DND-41 (cell line): Measurements from ENCODE around the gene ATP1A2.

Experiments used
- ATAC-seq: fragments of 200-7000 bp; cut with Tn5 transposase; 3 replicates; pipeline ENCODE4 v1.9.1; 2021; ENCODE audit warnings: low read depth; ENCODE audit not compliant: insufficient read depth
- DNase-seq: peaks from one replicate; pipeline ENCODE4 v3.0.0-alpha.2; 2020
- H2AFZ ChIP-seq: 2 replicates; pipeline ENCODE4 v1.6.0; 2012; ENCODE audit warnings: low read depth, low read length
- H3K27ac ChIP-seq: 2 replicates; pipeline ENCODE4 v1.5.1; 2012; ENCODE audit warnings: low read length, inconsistent platforms
- H3K27me3 ChIP-seq: fragments of 200-600 bp; sonication (generic); 2 replicates; pipeline ENCODE4 v1.6.0; 2012; ENCODE audit warnings: low read length, mild to moderate bottlenecking, inconsistent platforms; ENCODE audit not compliant: insufficient read depth, poor library complexity
- H3K36me3 ChIP-seq: 2 replicates; pipeline ENCODE4 v1.5.1; 2012; ENCODE audit warnings: low read length, inconsistent platforms; ENCODE audit not compliant: insufficient read depth
- H3K4me1 ChIP-seq: 2 replicates; pipeline ENCODE4 v1.5.1; 2012; ENCODE audit warnings: mild to moderate bottlenecking, low read length; ENCODE audit not compliant: insufficient read depth
- H3K4me2 ChIP-seq: 2 replicates; pipeline ENCODE4 v1.6.0; 2012; ENCODE audit warnings: mild to moderate bottlenecking, moderate library complexity, low read length, inconsistent platforms; ENCODE audit not compliant: insufficient read depth
- H3K4me3 ChIP-seq, 2 experiments: fragments of 200-600 bp in 1 of 2; shearing (Covaris generic) in 1 of 2; 2 replicates each; pipeline ENCODE4 v1.5.1; 2012 to 2016; ENCODE audit warnings: inconsistent platforms in 2 of 2, low read length in 2 of 2, mild to moderate bottlenecking in 2 of 2, low read depth in 1 of 2, moderate library complexity in 1 of 2
- H3K79me2 ChIP-seq: 2 replicates; pipeline ENCODE4 v1.6.0; 2012; ENCODE audit warnings: low read length, inconsistent platforms; ENCODE audit not compliant: insufficient read depth
- H3K9ac ChIP-seq: 2 replicates; pipeline ENCODE4 v1.6.0; 2012; ENCODE audit warnings: low read depth, mild to moderate bottlenecking, inconsistent platforms, low read length, moderate library complexity
- H3K9me3 ChIP-seq: 2 replicates; pipeline ENCODE4 v1.5.1; 2012; ENCODE audit warnings: low read length, moderate library complexity, mild to moderate bottlenecking, inconsistent platforms; ENCODE audit not compliant: insufficient read depth, severe bottlenecking
- H4K20me1 ChIP-seq: 2 replicates; pipeline ENCODE4 v1.6.0; 2012; ENCODE audit warnings: low read length; ENCODE audit not compliant: insufficient read depth
- EZH2 ChIP-seq: IDR thresholded peaks from 3 replicates; pipeline ENCODE4 v1.6.1; 2012; ENCODE audit warnings: borderline replicate concordance, low read depth, mild to moderate bottlenecking, moderate library complexity, low read length, inconsistent platforms; ENCODE audit not compliant: severe bottlenecking
- TF ChIP-seq, protein P1 (sequence below): IDR thresholded peaks from 2 replicates; pipeline ENCODE4 v1.5.1; 2012; ENCODE audit warnings: borderline replicate concordance, low read length, moderate library complexity, mild to moderate bottlenecking; ENCODE audit not compliant: poor library complexity, severe bottlenecking; ENCODE audit errors: extremely low read depth

Gene ATP1A2

DNA sequence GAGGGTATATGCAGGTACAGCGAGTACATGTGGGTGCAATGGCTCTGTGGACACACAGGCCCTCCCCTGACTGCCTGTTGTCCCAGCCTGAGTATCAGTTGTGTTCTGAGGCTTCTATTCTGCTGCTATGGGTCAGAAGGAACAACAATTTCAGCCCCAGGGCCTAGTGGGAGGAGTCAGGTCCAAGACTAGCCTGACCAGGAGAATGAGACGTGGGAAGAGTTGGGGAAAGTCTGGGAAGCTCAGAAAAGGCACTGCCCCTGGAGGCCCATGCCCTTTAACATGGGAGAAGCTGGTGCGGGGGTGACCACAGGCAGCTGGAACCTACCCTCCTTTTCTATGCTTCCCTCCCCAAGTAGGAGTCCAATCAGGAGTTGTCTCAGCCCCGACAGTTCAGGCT lies 24.8 kb upstream of the ATP1A2 start:
- H3K9ac ChIP-seq: no peak overlapping the region
- H3K79me2 ChIP-seq: peaks cover 5% of the 10 kb centered on the region; the same call in 1 of the 2 replicates
- no peak overlapping the region for H2AFZ ChIP-seq
- H3K27ac ChIP-seq: no peak overlapping the region
- H4K20me1 ChIP-seq: peaks cover 24% of the 10 kb centered on the region
- H3K9me3 ChIP-seq: no peaks in the 10 kb centered on the region
- ATAC-seq: no peak
- H3K4me1 ChIP-seq: 0 out of 2 replicates have a peak, but pooled peaks cover 1% of the 10 kb centered on the region
- H3K36me3 ChIP-seq: peaks cover 53% of the 10 kb centered on the region
- H3K4me2 ChIP-seq: no peak overlapping the region
- no peaks in the 10 kb centered on the region for H3K27me3 ChIP-seq
- no peak overlapping the region for H3K4me3 ChIP-seq
- TF ChIP-seq, protein P1, sequence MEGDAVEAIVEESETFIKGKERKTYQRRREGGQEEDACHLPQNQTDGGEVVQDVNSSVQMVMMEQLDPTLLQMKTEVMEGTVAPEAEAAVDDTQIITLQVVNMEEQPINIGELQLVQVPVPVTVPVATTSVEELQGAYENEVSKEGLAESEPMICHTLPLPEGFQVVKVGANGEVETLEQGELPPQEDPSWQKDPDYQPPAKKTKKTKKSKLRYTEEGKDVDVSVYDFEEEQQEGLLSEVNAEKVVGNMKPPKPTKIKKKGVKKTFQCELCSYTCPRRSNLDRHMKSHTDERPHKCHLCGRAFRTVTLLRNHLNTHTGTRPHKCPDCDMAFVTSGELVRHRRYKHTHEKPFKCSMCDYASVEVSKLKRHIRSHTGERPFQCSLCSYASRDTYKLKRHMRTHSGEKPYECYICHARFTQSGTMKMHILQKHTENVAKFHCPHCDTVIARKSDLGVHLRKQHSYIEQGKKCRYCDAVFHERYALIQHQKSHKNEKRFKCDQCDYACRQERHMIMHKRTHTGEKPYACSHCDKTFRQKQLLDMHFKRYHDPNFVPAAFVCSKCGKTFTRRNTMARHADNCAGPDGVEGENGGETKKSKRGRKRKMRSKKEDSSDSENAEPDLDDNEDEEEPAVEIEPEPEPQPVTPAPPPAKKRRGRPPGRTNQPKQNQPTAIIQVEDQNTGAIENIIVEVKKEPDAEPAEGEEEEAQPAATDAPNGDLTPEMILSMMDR: no peak
- TF ChIP-seq EZH2: no peak
- no peak for DNase-seq

DNA sequence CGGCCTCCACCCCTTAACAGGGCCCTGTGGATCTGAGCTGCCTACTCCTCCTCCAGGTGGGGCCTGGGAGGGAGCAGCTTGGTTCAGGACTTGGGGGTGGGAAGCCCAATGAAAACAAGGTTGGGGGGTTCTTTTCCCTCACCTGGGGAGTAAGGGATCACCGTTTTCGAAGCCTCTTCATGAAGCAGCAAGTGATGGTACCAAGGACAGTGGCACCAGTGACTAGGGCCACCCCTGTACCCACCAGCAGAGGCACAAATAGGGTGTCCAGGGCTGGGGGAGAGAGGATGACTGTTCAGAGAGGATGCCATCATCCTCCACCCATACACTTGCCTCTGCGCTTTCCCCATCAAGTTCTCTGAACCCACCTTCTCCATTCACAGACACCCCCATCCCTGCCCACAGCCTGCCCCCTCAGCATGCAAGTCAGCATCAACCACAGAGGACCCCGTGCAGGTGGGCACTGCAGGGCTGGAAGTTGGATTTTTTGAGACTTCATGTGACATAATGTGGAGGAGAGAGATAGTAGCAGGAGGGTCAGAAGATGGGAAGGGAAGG lies 23.8 kb upstream of the ATP1A2 start:
- DNase-seq (no peak), ATAC-seq (no peak)
- H3K27ac ChIP-seq: no peak overlapping the region
- H3K4me1 ChIP-seq: peaks cover 11% of the 10 kb centered on the region
- TF ChIP-seq, protein P1: no peak
- no peak for TF ChIP-seq EZH2
- peaks cover 53% of the 10 kb centered on the region for H3K36me3 ChIP-seq
- H3K79me2 ChIP-seq: peaks cover 15% of the 10 kb centered on the region
- H3K4me3 ChIP-seq: no peak overlapping the region
- H3K27me3 ChIP-seq: no peaks in the 10 kb centered on the region
- no peak overlapping the region for H2AFZ ChIP-seq
- H4K20me1 ChIP-seq: peaks cover 33% of the 10 kb centered on the region
- H3K9ac ChIP-seq: no peak overlapping the region
- H3K4me2 ChIP-seq: no peak overlapping the region
- no peaks in the 10 kb centered on the region for H3K9me3 ChIP-seq

DNA sequence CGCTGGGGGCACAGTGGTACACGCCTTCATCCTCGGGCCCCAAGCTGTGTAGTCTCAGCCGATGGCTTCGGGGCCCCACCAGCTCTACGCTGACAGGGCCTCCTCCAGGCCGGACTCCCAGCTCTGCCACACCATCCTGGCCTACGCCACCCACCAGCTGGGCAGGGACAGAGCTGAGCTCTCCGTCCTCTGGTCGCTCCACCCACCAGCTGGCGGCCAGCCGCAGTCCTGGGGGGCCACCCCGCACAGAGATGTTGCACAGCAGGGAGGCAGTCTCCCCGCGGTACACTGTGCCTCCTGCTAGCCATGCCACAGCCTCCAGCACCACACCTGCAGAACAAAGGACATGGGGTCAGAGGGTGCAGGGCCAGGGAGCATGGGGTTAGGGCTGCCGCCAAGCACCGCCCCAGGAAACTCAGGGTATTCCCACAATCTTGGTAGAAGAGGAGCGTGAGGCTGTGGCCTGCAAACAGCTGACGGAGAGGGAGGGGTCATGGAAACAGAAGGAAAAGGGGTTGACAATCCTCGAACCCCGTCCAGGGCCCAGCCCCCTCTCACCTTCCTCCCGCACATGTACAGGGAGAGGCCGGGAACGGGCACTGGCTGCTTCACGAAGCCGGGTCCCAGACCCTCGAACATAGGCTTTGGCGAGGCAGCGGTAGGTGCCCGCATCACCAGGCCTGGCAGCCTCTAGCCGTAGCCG lies 23.0 kb upstream of the ATP1A2 start:
- TF ChIP-seq, protein P1: no peak
- no peak for TF ChIP-seq EZH2
- H3K36me3 ChIP-seq: peaks cover 53% of the 10 kb centered on the region
- H4K20me1 ChIP-seq: peaks cover 40% of the 10 kb centered on the region
- H3K27ac ChIP-seq: no peak overlapping the region
- no peak overlapping the region for H3K4me2 ChIP-seq
- H2AFZ ChIP-seq: no peak overlapping the region
- ATAC-seq: no peak
- peaks cover 19% of the 10 kb centered on the region for H3K4me1 ChIP-seq
- H3K79me2 ChIP-seq: peaks cover 22% of the 10 kb centered on the region
- H3K4me3 ChIP-seq: no peak overlapping the region
- DNase-seq: no peak
- H3K27me3 ChIP-seq: no peaks in the 10 kb centered on the region
- no peak overlapping the region for H3K9ac ChIP-seq
- H3K9me3 ChIP-seq: no peaks in the 10 kb centered on the region
